ENCODE measurements around the gene TMEM184C. TPM values are rescaled to one million over a fixed set of nuclear protein-coding genes. Genes with fewer than 3 reads are reported as not detected.

Gene TMEM184C
- total and polyA plus RNA-seq, 7 donors: 12.3 to 40.4 (median 18.9) TPM

DNA sequence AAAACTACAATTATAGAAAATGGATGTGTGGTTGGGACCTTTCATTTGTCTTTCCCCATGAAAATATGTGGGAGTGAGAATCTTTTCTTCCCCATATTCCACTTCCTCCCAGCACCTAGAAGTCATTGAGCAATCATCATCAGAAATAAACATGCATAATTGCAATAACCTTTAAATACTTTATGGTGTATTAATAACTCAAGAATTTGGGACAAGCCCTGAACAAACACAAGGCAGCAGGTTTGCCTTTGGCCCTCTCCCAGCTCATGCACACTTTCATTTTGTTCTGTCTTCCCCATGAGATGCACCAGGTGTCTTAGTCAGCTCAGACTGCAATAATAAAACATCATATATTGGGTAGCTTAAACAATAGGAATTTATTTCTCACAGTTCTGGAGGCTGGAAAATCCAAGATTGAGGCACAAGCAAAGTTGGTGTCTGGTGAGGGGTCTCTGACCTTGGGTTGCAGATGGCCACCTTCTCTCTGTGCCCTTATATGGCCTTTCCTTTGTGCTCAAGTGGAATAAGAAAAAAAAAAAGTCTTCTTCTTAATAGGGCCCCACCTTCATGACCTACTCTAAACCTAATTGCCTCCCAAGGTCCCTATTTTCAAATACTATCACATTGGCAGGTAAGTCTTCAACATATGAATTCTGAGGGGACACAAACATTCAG is 34.7 kb upstream of the TMEM184C start:
- no peaks in the 10 kb centered on the region for H3K36me3 ChIP-seq (ENCODE audit: insufficient read depth in 1 of 2, low read depth in 1 of 2)
- no peaks in the 10 kb centered on the region for H3K4me1 ChIP-seq
- H3K27ac ChIP-seq: no peak overlapping the region
- no peak overlapping the region for H3K4me3 ChIP-seq
- intact Hi-C loops (cut with DNase I): loop anchor here in 1 of 2 donors (10.0 kb wide), 1 partner anchor 418 kb away; no protein-coding TSS in a partner anchor
- ATAC-seq (no peak), DNase-seq (no peak)
- no peaks in the 10 kb centered on the region for H3K9me3 ChIP-seq
- TF ChIP-seq, protein P1, sequence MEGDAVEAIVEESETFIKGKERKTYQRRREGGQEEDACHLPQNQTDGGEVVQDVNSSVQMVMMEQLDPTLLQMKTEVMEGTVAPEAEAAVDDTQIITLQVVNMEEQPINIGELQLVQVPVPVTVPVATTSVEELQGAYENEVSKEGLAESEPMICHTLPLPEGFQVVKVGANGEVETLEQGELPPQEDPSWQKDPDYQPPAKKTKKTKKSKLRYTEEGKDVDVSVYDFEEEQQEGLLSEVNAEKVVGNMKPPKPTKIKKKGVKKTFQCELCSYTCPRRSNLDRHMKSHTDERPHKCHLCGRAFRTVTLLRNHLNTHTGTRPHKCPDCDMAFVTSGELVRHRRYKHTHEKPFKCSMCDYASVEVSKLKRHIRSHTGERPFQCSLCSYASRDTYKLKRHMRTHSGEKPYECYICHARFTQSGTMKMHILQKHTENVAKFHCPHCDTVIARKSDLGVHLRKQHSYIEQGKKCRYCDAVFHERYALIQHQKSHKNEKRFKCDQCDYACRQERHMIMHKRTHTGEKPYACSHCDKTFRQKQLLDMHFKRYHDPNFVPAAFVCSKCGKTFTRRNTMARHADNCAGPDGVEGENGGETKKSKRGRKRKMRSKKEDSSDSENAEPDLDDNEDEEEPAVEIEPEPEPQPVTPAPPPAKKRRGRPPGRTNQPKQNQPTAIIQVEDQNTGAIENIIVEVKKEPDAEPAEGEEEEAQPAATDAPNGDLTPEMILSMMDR (IDR thresholded peaks at IDR 0.05): no peak
- H3K27me3 ChIP-seq (ENCODE audit: insufficient read depth in 3 of 3, low read length in 2 of 3): no peaks in the 10 kb centered on the region

DNA sequence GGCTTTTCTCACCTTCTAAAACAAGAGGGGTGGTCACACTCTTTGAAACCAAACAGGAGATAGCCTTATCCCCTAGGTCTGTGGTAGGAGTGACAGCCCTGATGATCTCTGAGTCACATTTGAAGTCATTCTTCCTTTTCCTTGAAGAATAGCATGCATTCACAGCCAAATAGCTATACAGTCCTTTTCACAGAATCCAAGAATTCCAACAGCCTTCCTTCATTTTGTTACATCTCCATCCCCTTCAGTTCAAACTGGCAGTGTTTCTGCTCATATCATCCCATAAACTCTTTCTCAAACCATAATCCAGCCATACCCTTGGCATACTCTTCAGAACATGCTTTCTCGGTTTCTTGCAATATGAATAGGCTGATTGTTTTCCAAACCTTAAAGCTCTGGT is 33.3 kb upstream of the TMEM184C start:
- TF ChIP-seq, protein P1 (IDR thresholded peaks at IDR 0.05): no peak
- no peaks in the 10 kb centered on the region for H3K36me3 ChIP-seq (ENCODE audit: insufficient read depth in 1 of 2, low read depth in 1 of 2)
- H3K27me3 ChIP-seq (ENCODE audit: insufficient read depth in 3 of 3, low read length in 2 of 3): no peaks in the 10 kb centered on the region
- no peak for DNase-seq
- intact Hi-C loops (cut with DNase I): loop anchor here in 1 of 2 donors (10.0 kb wide), 1 partner anchor 419 kb away; no protein-coding TSS in a partner anchor
- H3K9me3 ChIP-seq: no peaks in the 10 kb centered on the region
- no peak for ATAC-seq
- 47 to 64% (median 52%) methylated on average over 1 of the region's 1 CpG for WGBS, 3 donors
- H3K4me3 ChIP-seq: no peak overlapping the region
- H3K4me1 ChIP-seq: no peaks in the 10 kb centered on the region
- no peak overlapping the region for H3K27ac ChIP-seq

DNA sequence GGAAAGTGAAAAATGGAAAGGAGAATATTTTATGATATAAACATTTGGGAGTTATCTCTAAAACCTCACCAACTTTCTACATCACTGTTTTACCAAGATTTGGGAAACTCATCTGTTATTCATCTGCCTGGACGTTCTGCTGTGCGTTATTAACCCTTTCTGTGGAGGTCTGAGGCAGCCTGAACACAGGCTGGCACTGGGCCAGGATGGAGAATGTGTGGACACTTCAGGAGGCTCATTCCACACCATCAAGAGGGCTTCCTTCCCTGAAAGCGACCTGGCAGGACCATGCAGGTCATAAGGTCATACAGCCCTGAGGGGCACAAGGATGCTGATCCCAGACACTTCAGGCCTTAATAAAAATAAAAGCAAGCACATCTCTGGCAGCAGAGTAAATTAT is 31.2 kb upstream of the TMEM184C start:
- no peaks in the 10 kb centered on the region for H3K4me1 ChIP-seq
- no peak overlapping the region for H3K27ac ChIP-seq
- TF ChIP-seq, protein P1 (IDR thresholded peaks at IDR 0.05): no peak
- no peak overlapping the region for H3K4me3 ChIP-seq
- ATAC-seq (no peak), DNase-seq (no peak)
- WGBS, 3 donors: 30 to 41% (median 33%) methylated on average over 3 of the region's 3 CpGs
- H3K36me3 ChIP-seq (ENCODE audit: insufficient read depth in 1 of 2, low read depth in 1 of 2): no peaks in the 10 kb centered on the region
- intact Hi-C loops (cut with DNase I): loop anchor here (5.0 to 10.0 kb wide), 3 partner anchors 421 to 474 kb away; no protein-coding TSS in a partner anchor
- H3K9me3 ChIP-seq: no peaks in the 10 kb centered on the region
- no peaks in the 10 kb centered on the region for H3K27me3 ChIP-seq (ENCODE audit: insufficient read depth in 3 of 3, low read length in 2 of 3)

DNA sequence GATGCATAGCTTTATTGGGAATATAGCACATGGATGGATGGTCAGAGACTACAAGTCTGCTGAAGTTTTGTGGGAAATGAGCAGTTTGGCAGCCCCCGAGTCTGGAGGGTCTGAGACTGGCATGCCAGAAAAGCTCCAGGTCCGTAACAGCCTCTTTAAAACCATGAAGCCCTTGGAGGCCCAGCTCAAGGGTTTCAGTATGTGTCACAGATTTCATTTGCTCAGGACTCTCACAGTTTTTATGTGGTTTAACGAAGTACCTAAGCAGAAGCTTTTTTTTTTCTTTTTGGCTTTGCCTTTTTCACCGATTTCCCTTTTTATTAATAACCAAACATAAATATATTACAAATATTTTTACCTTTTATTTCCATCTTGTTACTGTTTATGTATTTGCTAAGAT is 30.6 kb upstream of the TMEM184C start:
- DNase-seq: no peak
- Histone ChIP-seq H3K4me3 (no peak overlapping the region), H3K9me3 (no peaks in the 10 kb centered on the region), H3K27ac (no peak overlapping the region), H3K27me3 (ENCODE audit: insufficient read depth in 3 of 3, low read length in 2 of 3) (no peaks in the 10 kb centered on the region), H3K4me1 (no peaks in the 10 kb centered on the region), H3K36me3 (ENCODE audit: insufficient read depth in 1 of 2, low read depth in 1 of 2) (no peaks in the 10 kb centered on the region)
- TF ChIP-seq, protein P1 (IDR thresholded peaks at IDR 0.05): no peak
- intact Hi-C loops (cut with DNase I): loop anchor here (5.0 to 10.0 kb wide), 3 partner anchors 422 to 474 kb away; no protein-coding TSS in a partner anchor
- 76 to 82% (median 77%) methylated on average over 4 of the region's 4 CpGs for WGBS, 3 donors
- ATAC-seq: no peak

All from psoas muscle (tissue), 8 donors.